IPS-20b (cell line): ENCODE results near the gene ZNF330.
"Not testable (repeated sequence)": the region's sequence is repeated elsewhere in the genome, so short reads cannot be mapped to it uniquely, and the experiment has no call there.

Experiments
- H3K27ac ChIP-seq: one replicate; pipeline ENCODE4 v1.5.1; 2013; ENCODE audit warnings: low read length
- H3K27me3 ChIP-seq: 2 replicates; pipeline ENCODE4 v1.6.1; 2013; ENCODE audit warnings: mild to moderate bottlenecking, low read length, inconsistent platforms; ENCODE audit not compliant: insufficient read depth
- H3K36me3 ChIP-seq: 2 replicates; pipeline ENCODE4 v1.6.1; 2013; ENCODE audit warnings: low read depth, mild to moderate bottlenecking, inconsistent platforms, low read length, moderate library complexity; ENCODE audit not compliant: insufficient read depth
- H3K4me1 ChIP-seq: 2 replicates; pipeline ENCODE4 v1.6.1; 2013; ENCODE audit warnings: mild to moderate bottlenecking, control low read depth, inconsistent platforms, low read length, moderate library complexity; ENCODE audit not compliant: insufficient read depth
- H3K4me3 ChIP-seq: 2 replicates; pipeline ENCODE4 v1.5.1; 2013; ENCODE audit warnings: mild to moderate bottlenecking, low read length, inconsistent platforms
- H3K9ac ChIP-seq: 2 replicates; pipeline ENCODE4 v1.6.1; 2013; ENCODE audit warnings: low read depth, mild to moderate bottlenecking, inconsistent platforms, low read length, moderate library complexity
- H3K9me3 ChIP-seq: 2 replicates; pipeline ENCODE4 v1.6.1; 2013; ENCODE audit warnings: mild to moderate bottlenecking, low read depth, low read length, inconsistent platforms; ENCODE audit not compliant: insufficient read depth

The ZNF330 gene

GRCh38 chr4:141207961-141208360 is 12.7 kb upstream of the ZNF330 start:
- no peaks in the 10 kb centered on the region for H3K4me1 ChIP-seq
- no peaks in the 10 kb centered on the region for H3K36me3 ChIP-seq
- H3K4me3 ChIP-seq: no peak overlapping the region
- H3K27ac ChIP-seq: no peak overlapping the region
- no peaks in the 10 kb centered on the region for H3K27me3 ChIP-seq
- H3K9ac ChIP-seq: no peak overlapping the region
- H3K9me3 ChIP-seq: no peaks in the 10 kb centered on the region

GRCh38 chr4:141210168-141210567 is 10.5 kb upstream of the ZNF330 start:
- Histone ChIP-seq H3K27me3 (no peaks in the 10 kb centered on the region), H3K4me1 (no peaks in the 10 kb centered on the region), H3K36me3 (no peaks in the 10 kb centered on the region), H3K9ac (no peak overlapping the region), H3K9me3 (no peaks in the 10 kb centered on the region), H3K27ac (no peak overlapping the region), H3K4me3 (no peak overlapping the region)

GRCh38 chr4:141213550-141213991 is 7.1 kb upstream of the ZNF330 start:
- Histone ChIP-seq H3K4me3 (no peak overlapping the region), H3K9ac (no peak overlapping the region), H3K4me1 (no peaks in the 10 kb centered on the region)

GRCh38 chr4:141215030-141215429 is 5.7 kb upstream of the ZNF330 start:
- no peaks in the 10 kb centered on the region; the same call in 1 of the 2 replicates for H3K4me1 ChIP-seq
- no peak overlapping the region for H3K27ac ChIP-seq
- no peaks in the 10 kb centered on the region for H3K27me3 ChIP-seq
- H3K4me3 ChIP-seq: no peak overlapping the region
- H3K36me3 ChIP-seq: no peaks in the 10 kb centered on the region
- H3K9ac ChIP-seq: no peak overlapping the region
- no peaks in the 10 kb centered on the region for H3K9me3 ChIP-seq

More at GRCh38 chr4:141213550-141213991, 7.1 kb upstream of the ZNF330 start:
- H3K27ac ChIP-seq: no peak overlapping the region
- H3K36me3 ChIP-seq: no peaks in the 10 kb centered on the region
- no peaks in the 10 kb centered on the region for H3K9me3 ChIP-seq
- no peaks in the 10 kb centered on the region for H3K27me3 ChIP-seq

- Histone ChIP-seq H3K27ac (no peak overlapping the region), H3K9ac (no peak overlapping the region), H3K4me3 (no peak overlapping the region), H3K36me3 (no peaks in the 10 kb centered on the region), H3K9me3 (no peaks in the 10 kb centered on the region), H3K4me1 (no peaks in the 10 kb centered on the region; the same call in 1 of the 2 replicates), H3K27me3 (no peaks in the 10 kb centered on the region)
Measured at GRCh38 chr4:141216002-141216761, 4.5 kb upstream of the ZNF330 start.

- H3K27ac ChIP-seq: no peak overlapping the region
- H3K27me3 ChIP-seq: no peaks in the 10 kb centered on the region
- H3K36me3 ChIP-seq: peaks cover 29% of the 10 kb centered on the region
- H3K9ac ChIP-seq: no peak overlapping the region; the same call in 1 of the 2 replicates
- no peaks in the 10 kb centered on the region for H3K9me3 ChIP-seq
- H3K4me3 ChIP-seq: peak overlapping the region; percentile 98
- H3K4me1 ChIP-seq: peaks cover 4% of the 10 kb centered on the region; the same call in 1 of the 2 replicates
Measured at GRCh38 chr4:141220271-141220670, 424 bp upstream of the ZNF330 start.

- Histone ChIP-seq H3K4me1 (peaks cover 4% of the 10 kb centered on the region; the same call in 1 of the 2 replicates), H3K27ac (no peak overlapping the region), H3K9me3 (no peaks in the 10 kb centered on the region), H3K27me3 (no peaks in the 10 kb centered on the region), H3K36me3 (peaks cover 56% of the 10 kb centered on the region), H3K4me3 (no peak overlapping the region), H3K9ac (no peak overlapping the region)
Measured at GRCh38 chr4:141223418-141223817, 2.7 kb downstream of the ZNF330 start.

GRCh38 chr4:141227280-141227679 is 6.6 kb downstream of the ZNF330 start:
- peaks cover 93% of the 10 kb centered on the region for H3K36me3 ChIP-seq
- H3K4me1 ChIP-seq, H3K27ac ChIP-seq, H3K4me3 ChIP-seq, H3K9ac ChIP-seq, H3K9me3 ChIP-seq, H3K27me3 ChIP-seq: not testable (repeated sequence)

GRCh38 chr4:141229408-141230101 is 8.9 kb downstream of the ZNF330 start:
- no peak overlapping the region for H3K9ac ChIP-seq
- no peaks in the 10 kb centered on the region for H3K9me3 ChIP-seq
- H3K27ac ChIP-seq: no peak overlapping the region
- H3K4me1 ChIP-seq: no peaks in the 10 kb centered on the region
- H3K27me3 ChIP-seq: no peaks in the 10 kb centered on the region
- H3K36me3 ChIP-seq: peaks cover 92% of the 10 kb centered on the region
- H3K4me3 ChIP-seq: no peak overlapping the region

- Histone ChIP-seq H3K4me3 (no peak overlapping the region), H3K36me3 (peaks cover 66% of the 10 kb centered on the region), H3K4me1 (no peaks in the 10 kb centered on the region), H3K9me3 (no peaks in the 10 kb centered on the region), H3K9ac (no peak overlapping the region), H3K27ac (no peak overlapping the region), H3K27me3 (no peaks in the 10 kb centered on the region)
Measured at GRCh38 chr4:141233673-141234072, 13.0 kb downstream of the ZNF330 start.

- H3K27ac ChIP-seq: no peak overlapping the region
- peaks cover 23% of the 10 kb centered on the region for H3K36me3 ChIP-seq
- H3K27me3 ChIP-seq: no peaks in the 10 kb centered on the region
- H3K9ac ChIP-seq: no peak overlapping the region
- H3K4me1 ChIP-seq: no peaks in the 10 kb centered on the region
- no peak overlapping the region for H3K4me3 ChIP-seq
- no peaks in the 10 kb centered on the region for H3K9me3 ChIP-seq
Measured at GRCh38 chr4:141238186-141238585, 17.5 kb downstream of the ZNF330 start.

- H3K4me3 ChIP-seq: no peak overlapping the region
Measured at GRCh38 chr4:141240259-141240658, 19.6 kb downstream of the ZNF330 start.

More at GRCh38 chr4:141240259-141240658, 19.6 kb downstream of the ZNF330 start:
- Histone ChIP-seq H3K27ac (no peak overlapping the region), H3K36me3 (peaks cover 2% of the 10 kb centered on the region; the same call in 1 of the 2 replicates), H3K9ac (no peak overlapping the region), H3K27me3 (no peaks in the 10 kb centered on the region), H3K4me1 (no peaks in the 10 kb centered on the region), H3K9me3 (no peaks in the 10 kb centered on the region)
